Stomach smooth muscle (tissue), 2 donors: ENCODE measurements around the gene NSG1.

Experiments
- H3K27ac ChIP-seq: one replicate; pipeline ENCODE4 v1.7.0; 2013; ENCODE audit warnings: mild to moderate bottlenecking, low read length, inconsistent platforms
- H3K27me3 ChIP-seq, 2 donors: one replicate each; pipeline ENCODE4 v1.7.0; 2013; ENCODE audit warnings: low read length in 2 of 2; ENCODE audit not compliant: insufficient read depth in 2 of 2, control insufficient read depth in 1 of 2
- H3K36me3 ChIP-seq, 2 donors: one replicate each; pipeline ENCODE4 v1.7.0; 2013; ENCODE audit warnings: low read length in 2 of 2; ENCODE audit not compliant: control insufficient read depth in 2 of 2, insufficient read depth in 2 of 2
- H3K4me1 ChIP-seq: one replicate; pipeline ENCODE4 v1.7.0; 2013; ENCODE audit warnings: low read length; ENCODE audit not compliant: control insufficient read depth, insufficient read depth
- H3K4me3 ChIP-seq, 2 donors: one replicate each; pipeline ENCODE4 v1.7.0; 2013; ENCODE audit warnings: low read length in 2 of 2
- H3K9ac ChIP-seq, 2 donors: one replicate each; pipeline ENCODE4 v1.7.0; 2013; ENCODE audit warnings: low read length in 2 of 2, mild to moderate bottlenecking in 1 of 2
- H3K9me3 ChIP-seq, 2 donors: one replicate each; pipeline ENCODE4 v1.7.0; 2013; ENCODE audit warnings: low read length in 2 of 2; ENCODE audit not compliant: control insufficient read depth in 2 of 2
- donor health status: healthy.
- donor health status: Pancreatic carcinoma.

Gene NSG1

DNA sequence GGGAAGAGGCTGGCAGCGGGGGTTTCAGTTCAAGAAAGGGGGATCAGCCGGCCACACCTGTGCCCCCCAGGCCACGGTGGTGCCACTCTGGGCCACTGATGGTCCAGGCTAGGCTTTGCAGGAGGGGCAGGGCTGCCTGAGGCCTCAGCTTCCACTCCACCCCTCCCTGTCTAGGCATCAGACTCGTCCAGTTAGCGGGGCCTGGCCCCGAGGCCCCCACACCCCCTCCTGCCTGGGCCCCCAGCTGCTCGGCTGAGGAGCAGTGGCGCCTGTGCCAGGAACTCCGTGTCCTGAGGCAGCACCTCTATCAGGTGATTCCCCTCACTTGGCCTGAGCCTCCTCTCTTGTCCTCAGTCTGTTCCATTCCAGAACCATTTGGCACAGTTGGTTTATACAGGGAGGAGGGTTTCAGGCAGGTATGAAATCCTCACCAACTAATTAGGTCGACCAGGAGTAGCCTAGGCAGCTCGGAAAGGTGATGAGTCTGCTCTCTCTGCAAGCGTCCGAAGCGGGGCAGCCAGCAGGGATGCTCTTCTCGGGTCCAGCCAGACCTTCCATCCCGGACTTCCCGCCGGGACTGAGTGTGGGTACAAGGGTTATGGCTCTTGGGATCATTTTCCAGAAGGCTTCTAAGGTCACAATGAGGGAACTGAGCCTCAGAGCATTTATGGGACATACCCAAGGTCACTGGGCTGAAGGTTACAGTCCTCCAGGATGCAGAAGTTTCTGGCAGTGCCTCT is 2.1 kb downstream of the NSG1 start:
- H3K4me1 ChIP-seq: peaks cover 19% of the 10 kb centered on the region
- H3K4me3 ChIP-seq: no peak overlapping the region
- no peaks in the 10 kb centered on the region for H3K9me3 ChIP-seq
- no peaks in the 10 kb centered on the region for H3K36me3 ChIP-seq
- no peak overlapping the region for H3K9ac ChIP-seq
- H3K27me3 ChIP-seq: peaks cover 49 to 55% of the 10 kb centered on the region in 2 donors
- no peak overlapping the region for H3K27ac ChIP-seq

DNA sequence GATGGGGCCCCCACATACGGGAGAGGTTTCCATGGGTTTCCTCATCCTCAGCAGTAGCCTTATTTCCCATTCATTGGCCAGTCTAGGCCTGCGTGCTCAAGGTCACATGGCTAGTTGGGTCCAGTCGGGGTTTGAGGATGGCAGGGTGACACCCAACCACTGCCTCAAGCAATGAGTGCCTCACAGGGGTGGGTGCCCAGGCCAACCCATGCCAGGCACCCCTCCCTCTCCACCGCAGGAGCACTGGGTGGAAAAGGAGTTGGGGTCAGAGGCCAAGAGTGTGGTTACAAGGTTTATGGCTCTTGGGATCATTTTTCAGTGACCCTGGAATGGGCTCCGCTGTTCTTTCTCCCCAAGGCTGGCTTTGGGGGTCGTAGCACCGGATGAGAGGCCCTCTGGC is 3.1 kb downstream of the NSG1 start:
- no peak overlapping the region for H3K4me3 ChIP-seq
- peaks cover 50 to 52% of the 10 kb centered on the region in 2 donors for H3K27me3 ChIP-seq
- peaks cover 19% of the 10 kb centered on the region for H3K4me1 ChIP-seq
- no peaks in the 10 kb centered on the region for H3K9me3 ChIP-seq
- no peak overlapping the region for H3K9ac ChIP-seq
- H3K27ac ChIP-seq: no peak overlapping the region
- no peaks in the 10 kb centered on the region for H3K36me3 ChIP-seq

DNA sequence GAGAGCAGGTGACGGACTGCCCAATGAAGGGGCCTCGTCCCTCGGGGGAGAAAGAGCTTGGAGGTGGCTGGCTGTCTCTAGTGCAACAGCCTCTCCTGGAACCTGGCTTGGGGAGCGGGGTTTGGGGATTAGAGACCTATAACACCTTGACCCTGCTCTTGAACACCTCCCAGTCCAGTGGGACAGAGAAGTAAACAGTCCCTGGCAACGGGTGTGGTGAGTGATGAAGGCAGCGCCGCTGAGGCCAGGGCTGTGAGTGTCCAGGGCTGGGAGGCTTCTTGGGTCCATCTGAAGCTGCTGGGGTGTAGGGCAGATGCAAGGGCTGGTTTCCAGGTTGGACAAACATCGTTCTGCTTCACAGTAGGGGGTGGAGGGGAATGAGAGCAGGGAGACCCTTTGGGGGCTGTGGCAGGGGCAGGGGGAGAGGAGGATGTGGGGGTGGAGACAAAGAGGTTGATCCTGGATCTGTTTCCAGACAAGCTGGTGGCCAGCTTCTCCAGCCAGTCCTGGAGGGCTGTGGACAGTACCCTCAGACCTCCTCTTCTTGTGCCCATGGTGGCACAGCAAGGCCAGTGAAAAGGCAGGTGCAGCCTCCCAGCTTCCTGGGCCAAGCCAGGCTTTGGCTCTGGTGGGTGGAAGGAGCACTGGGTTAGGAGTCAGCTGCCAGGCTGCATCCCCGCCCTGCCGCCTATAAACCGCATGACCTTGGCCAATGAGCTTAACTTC is 3.8 kb downstream of the NSG1 start:
- no peaks in the 10 kb centered on the region for H3K36me3 ChIP-seq
- peaks cover 49 to 50% of the 10 kb centered on the region in 2 donors for H3K27me3 ChIP-seq
- no peak overlapping the region for H3K4me3 ChIP-seq
- H3K27ac ChIP-seq: no peak overlapping the region
- H3K9me3 ChIP-seq: no peaks in the 10 kb centered on the region
- no peak overlapping the region for H3K9ac ChIP-seq
- H3K4me1 ChIP-seq: peaks cover 19% of the 10 kb centered on the region

DNA sequence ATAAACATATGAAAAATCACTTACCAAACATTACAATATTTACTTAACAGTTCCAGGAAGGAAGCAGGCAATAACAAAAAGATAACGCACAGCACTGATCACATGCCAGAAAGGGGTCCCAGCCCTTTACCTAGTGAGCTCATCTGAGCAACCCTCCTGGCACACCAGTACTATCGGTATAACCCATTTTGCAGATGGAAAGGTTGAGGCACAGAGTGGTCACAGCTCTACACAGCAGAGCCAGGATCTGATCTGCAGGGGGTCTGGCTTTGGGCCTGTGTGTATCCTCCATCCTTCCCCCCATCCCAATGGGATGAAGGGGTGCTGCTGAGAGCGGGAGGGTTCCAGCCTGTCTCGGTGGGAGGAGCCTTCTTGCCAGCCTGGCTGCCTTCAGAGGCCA is 5.0 kb downstream of the NSG1 start:
- Histone ChIP-seq H3K4me3 (no peak overlapping the region), H3K4me1 (peaks cover 12% of the 10 kb centered on the region), H3K9ac (no peak overlapping the region), H3K27ac (no peak overlapping the region), H3K36me3 (no peaks in the 10 kb centered on the region), H3K9me3 (no peaks in the 10 kb centered on the region), H3K27me3 (peaks cover 42 to 50% of the 10 kb centered on the region in 2 donors)

DNA sequence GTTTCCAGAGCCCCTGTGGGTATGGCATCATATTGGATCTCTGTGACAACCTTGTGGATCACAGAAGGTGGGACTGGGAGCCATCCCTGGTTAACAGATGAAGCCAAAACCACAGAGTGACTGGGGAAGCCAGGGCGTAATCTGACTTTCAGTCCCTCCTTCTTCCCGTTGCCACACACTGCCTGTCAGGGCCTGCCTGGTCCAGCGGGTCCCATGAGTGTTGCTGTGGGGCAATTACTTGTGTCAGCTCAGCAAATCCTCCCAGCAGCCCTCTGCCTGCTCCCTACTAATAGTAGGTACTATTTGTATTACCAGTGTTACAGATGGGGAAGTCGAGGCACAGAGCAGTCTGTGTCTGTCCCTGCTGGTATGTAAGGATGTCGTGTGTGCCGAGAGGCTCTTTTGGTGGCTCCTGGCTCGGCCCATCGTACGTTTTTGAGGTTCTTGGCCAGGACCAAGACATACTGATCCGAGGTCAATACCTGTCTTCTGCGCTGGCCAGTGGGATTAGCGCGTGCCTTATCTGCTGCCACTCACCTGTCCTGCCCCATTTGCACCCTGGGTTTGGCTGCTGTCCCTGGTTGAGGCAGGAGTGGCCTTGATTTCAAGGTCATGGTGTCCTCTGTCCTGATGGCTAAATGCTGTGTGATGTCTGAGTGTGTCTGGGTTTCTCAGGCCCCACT is 5.7 kb downstream of the NSG1 start:
- Histone ChIP-seq H3K9ac (no peak overlapping the region), H3K9me3 (no peaks in the 10 kb centered on the region), H3K4me3 (no peak overlapping the region), H3K27ac (no peak overlapping the region), H3K36me3 (no peaks in the 10 kb centered on the region), H3K27me3 (peaks cover 36 to 54% of the 10 kb centered on the region in 2 donors), H3K4me1 (peaks cover 6% of the 10 kb centered on the region)

DNA sequence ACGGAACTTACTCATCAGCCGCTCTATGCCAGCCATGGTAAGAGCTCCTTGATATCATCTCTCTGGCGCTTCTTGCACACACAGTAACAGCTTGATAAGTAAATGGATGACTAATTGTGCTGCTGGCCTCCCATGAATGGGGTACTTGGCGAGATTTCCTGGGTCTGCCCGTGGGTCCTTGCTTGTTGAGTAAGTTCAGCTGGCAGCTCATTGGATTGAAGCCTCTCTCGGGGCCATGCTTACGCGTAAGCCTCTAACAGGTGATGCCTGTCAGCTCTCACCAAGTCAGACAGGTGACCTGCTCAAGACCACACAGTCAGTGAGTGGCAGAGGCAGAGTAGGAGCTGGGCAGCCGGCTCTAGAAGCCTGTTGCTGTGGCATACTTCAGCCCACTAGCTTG is 7.7 kb downstream of the NSG1 start:
- H3K27me3 ChIP-seq: peaks cover 30 to 43% of the 10 kb centered on the region in 2 donors

DNA sequence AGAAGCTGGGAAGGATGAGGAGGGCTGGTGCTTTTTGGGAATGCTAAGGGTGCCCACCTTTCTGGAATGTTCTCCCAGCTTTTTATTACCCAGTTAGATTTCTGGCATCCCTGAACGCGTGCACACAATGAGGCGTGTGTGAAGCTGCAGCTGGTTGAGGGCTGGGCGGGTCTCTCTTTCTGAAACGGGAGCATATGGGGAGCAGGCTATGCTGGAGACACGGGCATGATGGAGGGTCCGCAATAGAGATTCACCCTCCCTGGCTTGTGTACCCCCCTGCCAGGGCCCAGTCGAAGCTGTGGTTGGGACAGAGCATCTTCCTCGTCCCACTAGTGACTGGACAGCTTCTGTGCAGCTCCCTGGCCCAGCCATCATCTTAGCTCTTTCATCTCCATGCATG is 8.5 kb downstream of the NSG1 start:
- no peak overlapping the region for H3K27ac ChIP-seq
- peaks cover 25 to 39% of the 10 kb centered on the region in 2 donors for H3K27me3 ChIP-seq
- H3K36me3 ChIP-seq: no peaks in the 10 kb centered on the region
- no peak overlapping the region for H3K4me3 ChIP-seq
- H3K9ac ChIP-seq: no peak overlapping the region
- peaks cover 0 to 3% of the 10 kb centered on the region in 2 donors for H3K9me3 ChIP-seq
- no peaks in the 10 kb centered on the region for H3K4me1 ChIP-seq

More for the DNA sequence above, 7.7 kb downstream of the NSG1 start:
- Histone ChIP-seq H3K4me1 (no peaks in the 10 kb centered on the region), H3K27ac (no peak overlapping the region), H3K4me3 (no peak overlapping the region), H3K9me3 (no peaks in the 10 kb centered on the region), H3K9ac (no peak overlapping the region), H3K36me3 (no peaks in the 10 kb centered on the region)

DNA sequence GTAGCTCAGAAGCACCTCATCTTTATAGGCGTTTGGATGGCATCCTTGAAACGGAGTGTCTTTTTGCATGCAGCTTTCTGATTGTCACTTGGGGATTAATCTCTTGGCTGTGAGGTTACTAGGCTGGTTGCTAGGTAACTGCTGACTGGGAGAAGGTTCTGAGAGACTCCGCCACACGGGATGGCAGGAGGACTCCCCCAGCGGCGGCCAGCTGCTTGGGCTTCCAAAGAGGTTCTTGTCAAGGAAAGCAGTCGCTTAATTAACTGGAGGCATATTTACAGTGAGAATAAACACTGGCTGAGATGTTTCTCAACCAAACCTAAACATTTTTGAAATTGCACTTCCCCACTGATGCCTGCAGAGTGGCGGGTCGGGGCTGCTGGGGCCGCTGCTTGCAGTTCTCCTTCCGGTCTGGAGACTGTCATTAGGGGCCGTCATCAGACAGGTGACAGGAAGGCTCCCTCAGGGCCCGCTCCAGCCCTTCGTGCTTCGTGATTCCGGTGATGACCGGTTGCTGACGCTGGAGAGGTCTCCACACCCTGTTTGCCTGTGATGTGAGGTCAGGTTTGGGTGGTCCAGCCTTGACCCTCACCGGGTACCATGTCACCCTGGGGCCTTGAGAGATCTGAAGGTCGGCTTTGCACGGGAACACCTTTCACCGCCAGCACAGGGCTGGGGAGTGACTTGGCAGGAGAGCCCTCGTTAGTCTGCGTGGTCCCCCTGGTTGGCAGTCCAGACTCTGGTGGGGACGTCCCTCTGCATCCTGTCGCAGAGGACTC is 9.1 kb downstream of the NSG1 start:
- Histone ChIP-seq H3K4me1 (no peaks in the 10 kb centered on the region), H3K9me3 (peaks cover 0 to 3% of the 10 kb centered on the region in 2 donors), H3K27me3 (peaks cover 25 to 39% of the 10 kb centered on the region in 2 donors), H3K4me3 (no peak overlapping the region), H3K9ac (no peak overlapping the region), H3K36me3 (no peaks in the 10 kb centered on the region), H3K27ac (no peak overlapping the region)

DNA sequence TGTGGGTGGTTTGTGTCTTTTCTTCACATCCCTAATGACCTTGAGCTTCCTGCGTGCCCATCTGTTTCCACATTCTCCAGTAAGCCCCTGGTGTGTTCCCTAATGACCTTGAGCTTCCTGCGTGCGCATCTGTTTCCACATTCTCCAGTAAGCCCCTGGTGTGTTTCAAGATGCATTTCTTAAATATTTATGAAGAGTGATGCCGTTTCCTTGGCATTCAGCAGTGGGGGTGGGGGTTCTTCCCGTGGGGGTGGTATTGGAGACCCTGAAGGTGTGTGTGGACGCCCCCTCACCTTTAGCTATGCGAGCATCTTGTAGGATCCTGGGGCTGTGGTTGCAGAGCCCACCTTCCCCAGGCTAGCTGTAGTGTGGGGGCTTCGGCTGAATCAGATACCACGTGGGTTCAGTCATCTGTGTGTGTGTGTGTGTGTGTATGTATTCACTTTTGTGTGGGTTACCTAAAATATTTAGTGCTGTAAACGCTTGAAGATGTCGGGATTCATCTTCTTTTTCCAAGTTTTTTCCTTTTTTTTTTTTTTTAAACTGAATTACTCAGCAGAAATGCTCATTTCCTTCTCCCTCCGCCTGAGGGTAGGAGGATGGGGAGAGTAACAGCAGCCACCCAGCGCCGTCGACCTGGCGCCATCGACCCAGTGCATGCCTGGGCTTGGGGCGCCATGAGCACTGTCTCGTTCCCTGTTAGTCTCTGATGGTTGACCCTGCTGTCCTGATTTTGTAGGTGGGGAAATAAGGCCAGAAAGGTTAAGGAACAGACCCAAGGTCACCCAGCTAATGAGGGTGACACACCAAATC is 9.9 kb downstream of the NSG1 start:
- Histone ChIP-seq H3K9ac (no peak overlapping the region), H3K9me3 (peaks cover 0 to 3% of the 10 kb centered on the region in 2 donors), H3K4me1 (no peaks in the 10 kb centered on the region), H3K4me3 (no peak overlapping the region), H3K27ac (no peak overlapping the region), H3K36me3 (no peaks in the 10 kb centered on the region), H3K27me3 (peaks cover 25 to 38% of the 10 kb centered on the region in 2 donors)

DNA sequence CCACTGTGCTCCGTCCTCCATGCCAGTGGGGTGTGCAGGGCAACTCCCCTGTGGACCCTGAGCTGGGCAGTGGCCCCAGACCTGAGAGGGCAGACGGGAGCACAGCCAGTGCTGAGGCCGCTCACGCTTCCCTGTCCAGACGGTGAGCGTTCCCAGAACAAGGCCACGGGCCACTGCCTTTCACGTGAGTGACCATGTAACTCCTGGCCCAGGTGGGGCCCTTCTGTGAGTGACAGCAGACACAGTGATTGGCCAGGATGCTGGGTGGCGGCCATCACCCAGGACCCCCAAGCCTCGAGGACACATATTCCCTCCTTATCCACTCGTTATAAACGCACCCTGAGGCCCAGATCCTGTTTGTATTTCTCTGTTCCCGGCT is 10.5 kb downstream of the NSG1 start:
- H3K27me3 ChIP-seq: peaks cover 25 to 33% of the 10 kb centered on the region in 2 donors
- no peak overlapping the region for H3K27ac ChIP-seq
- H3K9ac ChIP-seq: no peak overlapping the region
- no peak overlapping the region for H3K4me3 ChIP-seq
- peaks cover 0 to 3% of the 10 kb centered on the region in 2 donors for H3K9me3 ChIP-seq
- H3K36me3 ChIP-seq: no peaks in the 10 kb centered on the region
- H3K4me1 ChIP-seq: no peaks in the 10 kb centered on the region
